ENCODE results near the gene PACRG. TPM values are rescaled to one million over a fixed set of nuclear protein-coding genes. Genes with fewer than 3 reads are reported as not detected.

Gene PACRG
- total RNA-seq, 4 donors from 2014 or later, result 1.5 to 10.4 (median 2.1) TPM

- DNase-seq (ENCODE audit: low spot score in 2 of 2), result no peak
- Histone ChIP-seq H3K27me3 (no peaks in the 10 kb centered on the region), H3K4me1 (peaks cover 0 to 43% (median 13%) of the 10 kb centered on the region in 4 donors), H3K27ac (peak overlapping the region in 2 of 4 donors; percentile 80 to 88), H3K4me3 (no peak overlapping the region), H3K9me3 (no peaks in the 10 kb centered on the region), H3K36me3 (no peaks in the 10 kb centered on the region)
- TF ChIP-seq CTCF (IDR thresholded peaks at IDR 0.05) (no peak), EP300 (IDR thresholded peaks at IDR 0.05) (no peak), POLR2A (IDR thresholded peaks at IDR 0.05) (no peak)
- 96 to 97% methylated on average over 17 of the region's 17 CpGs for WGBS, 2 donors
Observed at GRCh38 chr6:163187201-163187600, 459.4 kb downstream of the PACRG start.

GRCh38 chr6:163187606-163188005, 459.8 kb downstream of the PACRG start:
- no peaks in the 10 kb centered on the region for H3K36me3 ChIP-seq
- no peaks in the 10 kb centered on the region for H3K27me3 ChIP-seq
- DNase-seq (ENCODE audit: low spot score in 2 of 2), result no peak
- H3K9me3 ChIP-seq, result no peaks in the 10 kb centered on the region
- H3K27ac ChIP-seq, result peak overlapping the region in 2 of 4 donors; percentile 80 to 88
- peaks cover 0 to 43% (median 14%) of the 10 kb centered on the region in 4 donors for H3K4me1 ChIP-seq
- 96% methylated on average over 11 of the region's 11 CpGs for WGBS, 2 donors
- H3K4me3 ChIP-seq, result no peak overlapping the region
- TF ChIP-seq CTCF (IDR thresholded peaks at IDR 0.05), result no peak
- TF ChIP-seq POLR2A (IDR thresholded peaks at IDR 0.05), result no peak
- no peak for TF ChIP-seq EP300 (IDR thresholded peaks at IDR 0.05)

- Histone ChIP-seq H3K27ac (peak overlapping the region in 3 of 4 donors; percentile 2 to 88 (median 80)), H3K27me3 (no peaks in the 10 kb centered on the region), H3K4me1 (peaks cover 0 to 41% (median 15%) of the 10 kb centered on the region in 4 donors), H3K9me3 (no peaks in the 10 kb centered on the region), H3K36me3 (no peaks in the 10 kb centered on the region), H3K4me3 (no peak overlapping the region)
- TF ChIP-seq CTCF (IDR thresholded peaks at IDR 0.05) (no peak), EP300 (IDR thresholded peaks at IDR 0.05) (no peak)
- WGBS, 2 donors, result 54 to 65% methylated on average over 6 of the region's 6 CpGs
- DNase-seq (ENCODE audit: low spot score in 2 of 2), result no peak
Observed at GRCh38 chr6:163188746-163189145, 461.0 kb downstream of the PACRG start.

GRCh38 chr6:163189609-163190008, 461.8 kb downstream of the PACRG start:
- peak overlapping the region; percentile 42 to 88 (median 71) for H3K27ac ChIP-seq
- H3K4me3 ChIP-seq, result no peak overlapping the region
- H3K27me3 ChIP-seq, result no peaks in the 10 kb centered on the region
- peaks cover 0 to 32% (median 11%) of the 10 kb centered on the region in 4 donors for H3K4me1 ChIP-seq
- no peaks in the 10 kb centered on the region for H3K36me3 ChIP-seq
- 78 to 80% methylated on average over 7 of the region's 7 CpGs for WGBS, 2 donors
- no peaks in the 10 kb centered on the region for H3K9me3 ChIP-seq
- DNase-seq (ENCODE audit: low spot score in 2 of 2), result no peak
- TF ChIP-seq EP300 (IDR thresholded peaks at IDR 0.05), result peak in 1 of 2 donors; percentile 30
- TF ChIP-seq POLR2A (IDR thresholded peaks at IDR 0.05), result no peak
- no peak for TF ChIP-seq CTCF (IDR thresholded peaks at IDR 0.05)

- no peak for DNase-seq (ENCODE audit: low spot score in 2 of 2)
- Histone ChIP-seq H3K4me1 (peaks cover 0 to 26% (median 9%) of the 10 kb centered on the region in 4 donors), H3K36me3 (no peaks in the 10 kb centered on the region), H3K4me3 (no peak overlapping the region), H3K27ac (peak overlapping the region; percentile 42 to 88 (median 76)), H3K9me3 (no peaks in the 10 kb centered on the region), H3K27me3 (no peaks in the 10 kb centered on the region)
- 68 to 82% methylated on average over 4 of the region's 4 CpGs for WGBS, 2 donors
- TF ChIP-seq EP300 (IDR thresholded peaks at IDR 0.05) (no peak), POLR2A (IDR thresholded peaks at IDR 0.05) (no peak), CTCF (IDR thresholded peaks at IDR 0.05) (no peak)
Observed at GRCh38 chr6:163190786-163191185, 463.0 kb downstream of the PACRG start.
